Aorta (tissue), 5 donors: Measurements from ENCODE around the gene CUX1. TPM values are rescaled to one million over a fixed set of nuclear protein-coding genes. Genes with fewer than 3 reads are reported as not detected.
"Not testable (repeated sequence)": the region's sequence is repeated elsewhere in the genome, so short reads cannot be mapped to it uniquely, and the experiment has no call there.

Experiments
- ATAC-seq: fragments of 200-7000 bp; cut with Tn5 transposase; one replicate; pipeline ENCODE4 v1.9.1; 2022; ENCODE audit warnings: moderate library complexity; ENCODE audit not compliant: low FRiP score
- DNase-seq, 2 donors: peaks; one replicate each; pipeline ENCODE4 v3.0.0-alpha.2; 2020
- H3K27ac ChIP-seq, 2 donors: one replicate each; pipeline ENCODE4 v1.5.1; 2013; ENCODE audit warnings: low read length in 2 of 2, mild to moderate bottlenecking in 2 of 2, moderate library complexity in 2 of 2, control low read depth in 1 of 2, inconsistent platforms in 1 of 2, low read depth in 1 of 2
- H3K27me3 ChIP-seq, 2 donors: one replicate each; pipeline ENCODE4 v1.6.1; 2013; ENCODE audit warnings: control low read depth in 1 of 2, low read length in 1 of 2, mild to moderate bottlenecking in 1 of 2, moderate library complexity in 1 of 2; ENCODE audit not compliant: insufficient read depth in 2 of 2, control insufficient read depth in 1 of 2
- H3K36me3 ChIP-seq, 2 donors: one replicate each; pipeline ENCODE4 v1.6.1; 2013; ENCODE audit warnings: control low read depth in 1 of 2, low read length in 1 of 2, mild to moderate bottlenecking in 1 of 2; ENCODE audit not compliant: insufficient read depth in 2 of 2, control insufficient read depth in 1 of 2
- H3K4me1 ChIP-seq, 2 donors: one replicate each; pipeline ENCODE4 v1.6.1; 2013; ENCODE audit warnings: low read length in 2 of 2, control low read depth in 1 of 2, mild to moderate bottlenecking in 1 of 2, moderate library complexity in 1 of 2; ENCODE audit not compliant: insufficient read depth in 2 of 2, control insufficient read depth in 1 of 2
- H3K4me3 ChIP-seq, 2 donors: one replicate each; pipeline ENCODE4 v1.5.1; 2013; ENCODE audit warnings: low read length in 2 of 2, control low read depth in 1 of 2, mild to moderate bottlenecking in 1 of 2
- H3K9me3 ChIP-seq: one replicate; pipeline ENCODE4 v1.6.1; 2013; ENCODE audit warnings: mild to moderate bottlenecking, low read length; ENCODE audit not compliant: control insufficient read depth
- WGBS, 2 donors: extraction: QIAGEN DNeasy Blood & Tissue Kit; methylation state at CpG; one replicate each; pipeline ENCODE4 v1.1.7; 2013; 5-methylcytosine and 5-hydroxymethylcytosine counted together
- intact Hi-C, 2 donors: fragments of 100-400 bp; cut with DNase I; formaldehyde crosslinking; loops; one replicate each; pipeline versions ENCODE4 v1.14.2 to v1.15.0; 2022
- polyA plus RNA-seq, 2 donors: library from polyadenylated mRNA; stranded (reverse); fragments of 200-250 nt; gene quantifications; one replicate each; pipeline ENCODE4 v1.2.3, GENCODE V29; 2013
- total RNA-seq, 2 donors: library from RNA; stranded (reverse); fragmentation: NEBNext Ultra II Directional; extraction: Animal tissue kit (Norgen Biotek cat#: 25700); gene quantifications; one replicate each; pipeline ENCODE4 v1.2.1, GENCODE V29; 2021
- donor health status: healthy with polysubstance abuse.
- donor health status: Bipolar disorder and iron deficiency.
- donor health status: DM: no; HTN: no; CAD: no.
- donor health status: DM: no; HTN: no; CAD: no.
- donor health status: DM: yes; HTN: yes; CAD: no.

The CUX1 gene
- total and polyA plus RNA-seq, 4 donors, result 51.6 to 159 (median 94.1) TPM

DNA sequence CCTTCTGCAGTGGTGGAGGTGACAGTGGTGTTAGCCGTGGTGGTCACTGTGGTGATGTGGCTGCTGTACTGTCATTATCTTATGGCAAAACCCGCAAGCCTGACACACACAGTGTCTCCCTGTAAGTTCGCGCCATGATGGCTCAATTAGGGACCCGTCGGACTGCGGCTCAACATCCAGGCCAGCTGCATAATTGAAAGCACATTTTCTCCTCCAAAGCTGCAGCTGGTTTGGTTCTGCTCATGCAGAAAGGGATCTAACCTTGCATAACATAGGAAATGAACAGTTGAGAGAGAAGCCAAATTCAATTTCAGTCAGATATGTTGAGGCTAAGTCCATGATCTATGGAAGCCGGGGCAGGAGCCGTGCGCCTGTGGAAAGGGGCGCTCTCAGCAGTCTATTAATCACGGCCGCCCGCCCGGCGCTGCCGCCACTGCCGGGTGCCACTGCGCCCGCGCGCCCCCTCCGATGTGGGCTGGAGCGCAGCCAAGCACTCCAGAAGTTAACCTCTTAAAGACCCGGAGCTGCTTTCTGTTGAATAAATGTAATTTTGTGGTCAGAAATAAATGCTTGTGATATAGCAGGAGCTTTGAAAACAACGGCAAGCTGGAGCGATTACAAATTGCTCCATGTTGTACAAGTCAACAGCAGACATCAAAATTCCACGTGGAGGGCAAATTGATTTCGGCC lies 227.7 kb downstream of the CUX1 start:
- peak; percentile 79 for ATAC-seq
- Histone ChIP-seq H3K36me3 (no peaks in the 10 kb centered on the region), H3K4me3 (no peak overlapping the region), H3K27me3 (no peaks in the 10 kb centered on the region), H3K27ac (peak overlapping the region in 1 of 2 donors; percentile 36), H3K9me3 (no peaks in the 10 kb centered on the region), H3K4me1 (no peaks in the 10 kb centered on the region)
- peak; percentile 66 to 86 for DNase-seq
- WGBS, 2 donors, result 6 to 8% methylated on average over 29 of the region's 29 CpGs
- intact Hi-C loops, result no loop called here

DNA sequence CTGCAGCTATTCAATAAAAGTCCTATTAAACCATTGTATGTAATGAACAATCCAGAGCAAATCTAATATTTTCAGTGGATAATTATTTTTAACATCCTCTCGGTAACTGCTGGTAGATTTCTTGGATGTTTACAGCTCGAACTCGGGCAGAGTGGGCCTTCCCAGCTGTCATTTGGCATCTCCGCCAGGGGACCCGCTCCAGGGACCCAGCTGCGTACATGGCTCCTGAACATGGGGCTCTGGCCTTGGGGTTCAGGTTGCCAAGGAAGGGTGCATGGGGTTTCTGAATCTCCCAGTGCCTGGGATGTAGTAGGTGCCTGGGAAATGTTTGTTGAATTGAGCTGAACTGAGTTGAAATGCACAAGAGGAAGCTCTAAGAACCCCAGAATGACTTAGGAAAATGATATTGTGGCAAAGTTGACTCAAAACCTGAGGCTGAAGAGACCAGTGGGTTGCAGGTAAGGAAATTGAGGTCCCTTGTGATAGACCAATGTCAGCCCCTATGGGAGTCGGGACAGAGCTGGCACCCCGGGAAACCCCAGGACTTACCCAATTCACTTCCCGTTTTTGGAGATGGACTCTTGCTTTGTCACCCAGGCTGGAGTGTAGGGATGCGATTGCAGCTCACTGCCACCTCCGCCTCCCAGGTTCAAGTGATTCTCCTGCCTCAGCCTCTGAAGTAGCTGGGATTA lies 228.4 kb downstream of the CUX1 start:
- 54 to 57% methylated on average over 11 of the region's 11 CpGs for WGBS, 2 donors
- H3K9me3 ChIP-seq, result no peaks in the 10 kb centered on the region
- no peaks in the 10 kb centered on the region for H3K36me3 ChIP-seq
- H3K27me3 ChIP-seq, result no peaks in the 10 kb centered on the region
- no peak for DNase-seq
- ATAC-seq, result no peak
- H3K27ac ChIP-seq, result no peak overlapping the region
- intact Hi-C loops, result no loop called here
- H3K4me3 ChIP-seq, result no peak overlapping the region
- H3K4me1 ChIP-seq, result no peaks in the 10 kb centered on the region

DNA sequence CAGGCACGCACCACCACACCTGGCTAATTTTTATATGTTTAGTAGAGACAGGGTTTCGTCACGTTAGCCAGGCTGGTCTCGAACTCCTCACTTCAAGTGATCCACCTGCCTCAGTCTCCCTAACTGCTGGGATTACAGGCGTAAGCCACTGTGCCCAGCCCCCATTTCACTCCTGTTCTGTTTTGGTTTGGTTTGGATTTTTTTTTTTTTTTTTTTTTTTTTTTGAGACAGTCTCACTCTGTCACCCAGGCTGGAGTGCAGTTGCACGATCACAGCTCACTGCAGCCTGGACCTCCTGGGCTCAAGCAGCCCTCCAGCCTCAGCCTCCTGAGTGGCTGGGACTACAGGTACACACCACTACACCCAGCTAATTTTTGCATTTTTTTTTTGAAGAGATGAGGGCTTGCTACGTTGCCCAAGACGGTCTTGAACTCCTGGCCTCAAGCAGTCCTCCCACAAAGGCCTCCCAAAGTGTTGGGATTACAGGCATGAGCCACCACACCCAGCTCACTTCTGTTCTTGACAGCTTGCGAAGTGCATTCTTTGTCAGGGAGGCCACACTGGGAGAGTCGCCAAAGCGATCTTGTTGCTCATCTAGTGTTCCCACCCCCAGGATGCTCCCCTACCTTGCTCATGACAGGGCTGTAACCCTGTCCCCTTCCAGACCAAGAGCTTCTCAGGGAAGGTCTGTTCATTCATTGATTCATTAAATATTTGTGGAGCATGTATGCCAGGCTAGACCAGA lies 229.1 kb downstream of the CUX1 start:
- WGBS, 2 donors, result 84 to 89% methylated on average over 11 of the region's 11 CpGs
- H3K4me3 ChIP-seq, result no peak overlapping the region
- H3K36me3 ChIP-seq, result no peaks in the 10 kb centered on the region
- H3K27me3 ChIP-seq, result no peaks in the 10 kb centered on the region
- ATAC-seq, result no peak
- no peaks in the 10 kb centered on the region for H3K9me3 ChIP-seq
- no peak overlapping the region for H3K27ac ChIP-seq
- intact Hi-C loops, result no loop called here
- DNase-seq, result peak in 1 of 2 donors; percentile 12
- H3K4me1 ChIP-seq, result no peaks in the 10 kb centered on the region

DNA sequence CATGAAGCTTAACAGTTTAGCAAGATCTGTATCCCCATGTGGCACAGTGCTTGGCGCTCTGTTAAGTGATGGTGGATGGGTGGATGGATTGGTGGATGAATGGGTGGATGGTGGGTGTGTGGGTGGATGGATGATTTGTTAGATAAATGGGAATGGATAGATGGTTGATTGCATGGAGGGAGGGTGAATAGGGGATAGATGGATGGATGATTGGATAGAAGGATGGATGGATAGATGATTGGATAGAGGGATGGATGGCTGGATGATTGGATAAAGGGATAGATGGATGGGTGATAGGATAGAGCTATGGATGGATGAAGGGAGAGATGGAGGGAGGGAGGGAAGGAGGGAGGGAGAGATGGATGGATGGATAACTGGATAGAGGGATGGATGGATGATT lies 229.7 kb downstream of the CUX1 start:
- Histone ChIP-seq H3K36me3 (no peaks in the 10 kb centered on the region), H3K9me3 (no peaks in the 10 kb centered on the region), H3K4me1 (no peaks in the 10 kb centered on the region), H3K4me3 (no peak overlapping the region), H3K27ac (no peak overlapping the region), H3K27me3 (no peaks in the 10 kb centered on the region)
- 97 to 100% methylated on average over 1 of the region's 1 CpG for WGBS, 2 donors
- DNase-seq (peak in 1 of 2 donors; percentile 20), ATAC-seq (no peak)
- intact Hi-C loops, result no loop called here

DNA sequence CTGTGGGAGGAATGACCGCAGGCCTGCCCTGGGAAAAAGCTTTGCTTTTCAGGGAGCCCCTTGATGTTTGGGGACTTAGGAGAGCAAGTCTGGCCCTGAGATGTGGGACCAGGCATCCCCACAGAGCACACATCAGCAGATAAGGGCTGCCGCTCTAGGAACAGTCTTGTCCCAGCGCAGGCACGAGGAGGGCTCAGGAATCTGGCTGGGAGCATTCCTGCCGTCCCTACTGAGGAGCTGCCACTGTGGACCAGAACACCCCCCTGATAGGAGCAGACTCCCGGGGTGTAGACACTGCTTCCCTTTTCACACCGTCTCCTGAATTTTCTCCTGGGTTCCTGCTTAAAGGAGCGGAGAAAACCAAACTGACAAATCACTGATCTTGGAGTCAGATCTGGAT lies 232.3 kb downstream of the CUX1 start:
- no peak overlapping the region for H3K27ac ChIP-seq
- H3K4me3 ChIP-seq, result no peak overlapping the region
- WGBS, 2 donors, result 89 to 91% methylated on average over 8 of the region's 8 CpGs
- H3K4me1 ChIP-seq, result no peaks in the 10 kb centered on the region
- no peaks in the 10 kb centered on the region for H3K27me3 ChIP-seq
- intact Hi-C loops, result no loop called here
- H3K9me3 ChIP-seq, result no peaks in the 10 kb centered on the region
- no peak for ATAC-seq
- H3K36me3 ChIP-seq, result no peaks in the 10 kb centered on the region
- DNase-seq, result peak in 1 of 2 donors; percentile 55

DNA sequence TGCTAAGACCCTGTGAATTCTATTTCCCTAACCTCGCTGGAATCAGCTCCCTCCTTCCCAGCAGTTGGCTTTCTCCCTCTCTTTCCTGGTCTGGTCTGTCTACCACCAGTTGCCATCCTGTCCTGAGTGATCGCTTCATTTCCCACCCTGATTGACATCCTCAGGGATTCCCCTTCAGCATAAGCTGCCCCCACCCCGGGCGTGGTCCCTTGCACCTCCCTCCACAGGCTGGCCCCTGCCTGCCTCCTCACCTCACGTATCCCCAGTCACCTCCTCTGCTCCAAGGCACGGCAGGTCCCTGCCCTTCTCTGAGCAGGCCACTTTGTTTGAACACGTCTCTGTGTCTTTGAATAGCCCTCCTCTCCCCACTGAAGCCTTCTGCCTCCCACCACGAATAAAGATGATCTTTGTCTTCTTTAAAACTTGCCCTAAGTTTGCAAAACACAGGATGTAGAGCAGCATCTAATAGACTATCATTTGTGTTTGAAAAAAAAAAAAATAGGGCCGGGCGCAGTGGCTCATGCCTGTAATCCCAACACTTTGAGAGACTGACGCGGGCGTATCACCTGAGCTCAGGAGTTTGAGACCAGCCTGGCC lies 233.5 kb downstream of the CUX1 start:
- peak in 1 of 2 donors; percentile 51 for DNase-seq
- Histone ChIP-seq H3K4me3 (no peak overlapping the region), H3K36me3 (no peaks in the 10 kb centered on the region), H3K27me3 (no peaks in the 10 kb centered on the region), H3K9me3 (no peaks in the 10 kb centered on the region), H3K4me1 (no peaks in the 10 kb centered on the region), H3K27ac (no peak overlapping the region)
- intact Hi-C loops, result no loop called here
- WGBS, 2 donors, result 85 to 87% methylated on average over 13 of the region's 13 CpGs
- ATAC-seq, result no peak

DNA sequence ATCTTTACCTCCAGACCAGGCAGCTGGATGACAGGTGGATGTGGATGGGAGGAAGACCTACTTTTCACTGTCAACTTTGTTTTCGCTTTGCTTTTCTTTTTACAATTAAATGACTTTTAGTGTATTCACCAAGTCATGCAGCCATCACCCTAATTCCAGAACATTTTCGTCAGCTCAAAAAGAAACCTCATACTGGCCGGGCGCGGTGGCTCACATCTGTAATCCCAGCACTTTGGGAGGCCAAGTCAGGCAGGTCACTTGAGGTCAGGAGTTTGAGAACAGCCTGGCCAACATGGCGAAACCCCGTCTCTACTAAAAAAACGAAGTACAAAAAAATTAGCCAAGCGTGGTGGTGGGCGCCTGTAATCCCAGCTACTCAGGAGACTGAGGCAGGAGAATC lies 234.3 kb downstream of the CUX1 start:
- H3K27me3 ChIP-seq, H3K27ac ChIP-seq, H3K4me3 ChIP-seq, H3K4me1 ChIP-seq, ATAC-seq, H3K9me3 ChIP-seq, intact Hi-C loops, H3K36me3 ChIP-seq: not testable (repeated sequence)
- 77 to 79% methylated on average over 10 of the region's 10 CpGs for WGBS, 2 donors
- peak in 1 of 2 donors; percentile 19 for DNase-seq

DNA sequence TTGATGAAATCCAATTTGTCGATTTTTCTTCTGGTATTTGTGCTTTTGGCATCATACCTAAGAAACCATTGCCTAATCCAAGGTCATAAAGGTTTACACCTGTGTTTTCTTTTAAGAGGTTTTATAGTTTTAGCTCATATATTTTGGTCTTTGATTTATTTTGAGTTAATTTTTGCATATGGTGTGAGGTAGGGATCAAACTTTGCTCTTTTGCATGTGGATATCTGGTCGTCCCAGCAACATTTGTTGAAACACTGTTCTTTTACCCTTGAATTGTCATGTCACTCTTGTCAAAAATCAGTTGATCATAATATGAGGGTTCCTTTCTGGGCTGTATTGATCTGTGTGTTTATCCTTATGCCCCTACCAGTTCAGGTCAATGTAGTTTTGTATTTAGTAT lies 236.7 kb downstream of the CUX1 start:
- Histone ChIP-seq H3K4me3 (no peak overlapping the region), H3K4me1 (no peaks in the 10 kb centered on the region), H3K9me3 (no peaks in the 10 kb centered on the region), H3K27ac (no peak overlapping the region), H3K27me3 (no peaks in the 10 kb centered on the region), H3K36me3 (no peaks in the 10 kb centered on the region)
- 96 to 97% methylated on average over 2 of the region's 2 CpGs for WGBS, 2 donors
- intact Hi-C loops, result no loop called here
- no peak for ATAC-seq
- no peak for DNase-seq
